Forelimb muscle (tissue), 1 donor: Measurements from ENCODE around the gene RAG1. TPM values are rescaled to one million over a fixed set of nuclear protein-coding genes. Genes with fewer than 3 reads are reported as not detected.

Experiments
- DNase-seq: peaks from one replicate; pipeline ENCODE4 v3.0.0-alpha.2; 2013; ENCODE audit warnings: low read depth
- polyA plus RNA-seq: library from polyadenylated mRNA; unstranded; fragments of 120-200 nt; gene quantifications from one replicate; pipeline ENCODE4 v1.2.1, GENCODE V29; 2013; ENCODE audit not compliant: insufficient read length

The RAG1 gene
- polyA plus RNA-seq, 1 donor, result 10.2 TPM

- DNase-seq, result no peak
These were observed 60.3 kb downstream of the RAG1 start for GRCh38 chr11:36628141-36628540.

GRCh38 chr11:36628765-36629244 is 61.0 kb downstream of the RAG1 start:
- DNase-seq, result no peak

Other genes starting within 250 kb of the RAG1 start
- gene TRAF6, start 57.7 kb upstream of the RAG1 start, polyA plus RNA-seq, result 21.5 TPM
- gene IFTAP, start 26.5 kb downstream of the RAG1 start, polyA plus RNA-seq, result 43.2 TPM
- gene RAG2, start 30.2 kb downstream of the RAG1 start, polyA plus RNA-seq, result 0.19 TPM